Left ventricle myocardium inferior (tissue), 1 donor: ENCODE results near the gene RGS19. TPM values are rescaled to one million over a fixed set of nuclear protein-coding genes. Genes with fewer than 3 reads are reported as not detected.
A peak's percentile ranks its signal among the peaks of the same experiment; 100 is the strongest.

Source experiments
- DNase-seq: peaks from one replicate; pipeline ENCODE4 v3.0.0-alpha.2; 2020
- H3K27ac ChIP-seq: fragments of 200-600 bp; replicated peaks from 2 replicates; pipeline ENCODE4 v1.8.0; 2021
- H3K27me3 ChIP-seq: fragments of 200-600 bp; 2 replicates; pipeline ENCODE4 v1.8.0; 2021; ENCODE audit warnings: low read depth
- H3K36me3 ChIP-seq: fragments of 200-600 bp; 2 replicates; pipeline ENCODE4 v1.8.0; 2021
- H3K4me1 ChIP-seq: fragments of 200-600 bp; 2 replicates; pipeline ENCODE4 v1.8.0; 2021
- H3K4me3 ChIP-seq: fragments of 200-600 bp; 2 replicates; pipeline ENCODE4 v1.8.0; 2021; ENCODE audit warnings: mild to moderate bottlenecking, moderate library complexity
- H3K9me3 ChIP-seq: fragments of 200-600 bp; replicated peaks from 2 replicates; pipeline ENCODE4 v1.8.0; 2021
- CTCF ChIP-seq: fragments of 200-600 bp; IDR thresholded peaks from 2 replicates; pipeline ENCODE4 v1.8.0; 2021; ENCODE audit warnings: antibody characterized with exemption, mild to moderate bottlenecking, borderline replicate concordance
- intact Hi-C: fragments of 100-400 bp; cut with micrococcal nuclease; formaldehyde crosslinking; loops from one replicate; pipeline ENCODE4 v1.11.0; 2022
- total RNA-seq: library from RNA; stranded (reverse); fragmentation: NEBNext Ultra II Directional; extraction: Animal tissue kit (Norgen Biotek cat#: 25700); gene quantifications from one replicate; pipeline ENCODE4 v1.2.1, GENCODE V29; 2021
- donor health status: DM: no; HTN: yes; CAD: no; lungs with severe emphysema.

The RGS19 gene
- total RNA-seq, 1 donor from 2014 or later: 6.1 TPM

GRCh38 chr20:64108731-64109681 lies 29.7 kb upstream of the RGS19 start:
- intact Hi-C loops: no loop called here
- peak; percentile 7 for DNase-seq
- no peak for TF ChIP-seq CTCF

GRCh38 chr20:64107736-64108457 lies 28.6 kb upstream of the RGS19 start:
- TF ChIP-seq CTCF: no peak
- H3K27ac ChIP-seq: no peak overlapping the region
- H3K36me3 ChIP-seq: no peaks in the 10 kb centered on the region
- H3K4me3 ChIP-seq: no peak overlapping the region
- DNase-seq: peak; percentile 5
- H3K9me3 ChIP-seq: no peaks in the 10 kb centered on the region
- H3K27me3 ChIP-seq: peaks cover 66% of the 10 kb centered on the region
- H3K4me1 ChIP-seq: peaks cover under 1% of the 10 kb centered on the region
- intact Hi-C loops: no loop called here

More at GRCh38 chr20:64108731-64109681, 29.7 kb upstream of the RGS19 start:
- H3K4me3 ChIP-seq: no peak overlapping the region
- no peaks in the 10 kb centered on the region for H3K4me1 ChIP-seq
- H3K27me3 ChIP-seq: peaks cover 55% of the 10 kb centered on the region
- H3K27ac ChIP-seq: no peak overlapping the region
- H3K9me3 ChIP-seq: no peaks in the 10 kb centered on the region
- H3K36me3 ChIP-seq: no peaks in the 10 kb centered on the region

- TF ChIP-seq CTCF: no peak
- DNase-seq: peak; percentile 8
- Histone ChIP-seq H3K4me1 (peaks cover 8% of the 10 kb centered on the region), H3K9me3 (no peaks in the 10 kb centered on the region), H3K27me3 (peaks cover 74% of the 10 kb centered on the region), H3K36me3 (no peaks in the 10 kb centered on the region), H3K27ac (no peak within 1 kb of the TSS), H3K4me3 (no peak within 1 kb of the TSS)
- intact Hi-C loops: no loop called here
Observed at GRCh38 chr20:64106981-64107735, 27.8 kb upstream of the RGS19 start, which contains the start of gene NPBWR2. Gene NPBWR2 (minus strand): TSS chr20:64107565. CDS start chr20:64106831, 734 bp downstream.

- peak; percentile 6 for DNase-seq
- peaks cover 80% of the 10 kb centered on the region for H3K27me3 ChIP-seq
- intact Hi-C loops: no loop called here
Observed at GRCh38 chr20:64106435-64106961, 27.2 kb upstream of the RGS19 start.

More at GRCh38 chr20:64106435-64106961, 27.2 kb upstream of the RGS19 start:
- Histone ChIP-seq H3K4me1 (peaks cover 14% of the 10 kb centered on the region), H3K36me3 (no peaks in the 10 kb centered on the region), H3K4me3 (no peak overlapping the region), H3K9me3 (no peaks in the 10 kb centered on the region), H3K27ac (no peak overlapping the region)
- no peak for TF ChIP-seq CTCF
